Naive thymus-derived CD4-positive, alpha-beta T cell (primary cell): ENCODE measurements around the gene ZDHHC5. TPM values are rescaled to one million over a fixed set of nuclear protein-coding genes. Genes with fewer than 3 reads are reported as not detected.
A peak's percentile ranks its signal among the peaks of the same experiment; 100 is the strongest.

Experiments
- ATAC-seq: fragments of 150-1000 bp; cut with Tn5 transposase; 2 replicates; pipeline ENCODE4 v1.10.0; 2021; ENCODE audit warnings: mild to moderate bottlenecking, moderate library complexity
- CTCF ChIA-PET: fragments of 350-600 bp; sonication (Branson Sonifier 250); formaldehyde crosslinking; loops from one replicate; lab custom pipeline; 2021; ENCODE audit warnings: antibody characterized with exemption; lab: Charles Lee
- POLR2A ChIA-PET: fragments of 350-600 bp; sonication (Branson Sonifier 250); formaldehyde crosslinking; loops from one replicate; lab custom pipeline; 2021; ENCODE audit warnings: antibody characterized with exemption, inconsistent platforms; lab: Charles Lee
- DNase-seq, 9 donors: peaks; one replicate each; pipeline versions ENCODE4 v3.0.0 to v3.0.0-alpha.2; 2020 to 2022; ENCODE audit warnings: mixed read lengths in 1 of 9
- H3K27ac ChIP-seq: one replicate; pipeline ENCODE4 v1.7.0; 2013; ENCODE audit warnings: mild to moderate bottlenecking, low read depth, low read length, moderate library complexity
- H3K27me3 ChIP-seq, 2 donors: one replicate each; pipeline ENCODE4 v1.7.0; 2013; ENCODE audit warnings: low read length in 2 of 2, mild to moderate bottlenecking in 2 of 2, moderate library complexity in 2 of 2; ENCODE audit not compliant: control insufficient read depth in 2 of 2, insufficient read depth in 2 of 2
- H3K36me3 ChIP-seq, 3 experiments: 1 replicate in 2 of 3; 2 replicates in 1 of 3; pipeline ENCODE4 v1.7.0; 2013; ENCODE audit warnings: low read length in 3 of 3, mild to moderate bottlenecking in 3 of 3, moderate library complexity in 1 of 3; ENCODE audit not compliant: insufficient read depth in 3 of 3, control insufficient read depth in 2 of 3
- H3K4me1 ChIP-seq, 2 donors: one replicate each; pipeline ENCODE4 v1.7.0; 2013; ENCODE audit warnings: low read length in 2 of 2, mild to moderate bottlenecking in 2 of 2, moderate library complexity in 1 of 2; ENCODE audit not compliant: control insufficient read depth in 2 of 2, insufficient read depth in 2 of 2
- H3K4me3 ChIP-seq: 2 replicates; pipeline ENCODE4 v1.7.0; 2013; ENCODE audit warnings: mild to moderate bottlenecking, low read length
- H3K9me3 ChIP-seq, 3 experiments: 1 replicate in 2 of 3; 2 replicates in 1 of 3; pipeline ENCODE4 v1.7.0; 2013; ENCODE audit warnings: low read length in 3 of 3; ENCODE audit not compliant: control insufficient read depth in 2 of 3
- H3K27ac Mint-ChIP-seq, 9 donors: one replicate each; pipeline ENCODE4 v1.8.0; 2020 to 2022; ENCODE audit warnings: mixed read lengths in 9 of 9, mild to moderate bottlenecking in 8 of 9, moderate library complexity in 5 of 9, inconsistent platforms in 2 of 9
- H3K27me3 Mint-ChIP-seq, 5 donors: one replicate each; pipeline ENCODE4 v1.8.0; 2021 to 2022; ENCODE audit warnings: mixed read lengths in 5 of 5, mild to moderate bottlenecking in 1 of 5
- H3K36me3 Mint-ChIP-seq, 5 donors: one replicate each; pipeline ENCODE4 v1.8.0; 2020 to 2022; ENCODE audit warnings: mixed read lengths in 5 of 5, mild to moderate bottlenecking in 3 of 5, inconsistent platforms in 1 of 5
- H3K4me1 Mint-ChIP-seq, 7 donors: one replicate each; pipeline ENCODE4 v1.8.0; 2020 to 2022; ENCODE audit warnings: mixed read lengths in 7 of 7, mild to moderate bottlenecking in 3 of 7, inconsistent platforms in 1 of 7
- H3K4me3 Mint-ChIP-seq, 10 donors: one replicate each; pipeline ENCODE4 v1.8.0; 2020 to 2022; ENCODE audit warnings: mild to moderate bottlenecking in 10 of 10, mixed read lengths in 10 of 10, moderate library complexity in 6 of 10, inconsistent platforms in 2 of 10
- H3K9me3 Mint-ChIP-seq, 11 donors: one replicate each; pipeline ENCODE4 v1.8.0; 2020 to 2022; ENCODE audit warnings: mixed read lengths in 11 of 11, mild to moderate bottlenecking in 4 of 11, inconsistent platforms in 1 of 11, moderate library complexity in 1 of 11
- intact Hi-C, 2 donors: fragments of 100-400 bp; cut with micrococcal nuclease; formaldehyde crosslinking; loops; one replicate each; pipeline ENCODE4 v1.15.1; 2023
- polyA plus RNA-seq, 2 donors: library from polyadenylated mRNA; unstranded; fragments of 300-500 nt; fragmentation: Illumina TruSeq; gene quantifications; one replicate each; pipeline ENCODE4 v1.2.3, GENCODE V29; 2021
- total RNA-seq, 6 experiments: library from RNA in 5 of 6; stranded (reverse) in 5 of 6; gene quantifications; 1 replicate in 5 of 6; 2 replicates in 1 of 6; pipeline ENCODE4 v1.2.3 and lab custom pipeline; 2021 to 2026

The ZDHHC5 gene
- total and polyA plus RNA-seq, 7 experiments from 2014 or later: 26.9 to 82.2 (median 52.2) TPM

DNA sequence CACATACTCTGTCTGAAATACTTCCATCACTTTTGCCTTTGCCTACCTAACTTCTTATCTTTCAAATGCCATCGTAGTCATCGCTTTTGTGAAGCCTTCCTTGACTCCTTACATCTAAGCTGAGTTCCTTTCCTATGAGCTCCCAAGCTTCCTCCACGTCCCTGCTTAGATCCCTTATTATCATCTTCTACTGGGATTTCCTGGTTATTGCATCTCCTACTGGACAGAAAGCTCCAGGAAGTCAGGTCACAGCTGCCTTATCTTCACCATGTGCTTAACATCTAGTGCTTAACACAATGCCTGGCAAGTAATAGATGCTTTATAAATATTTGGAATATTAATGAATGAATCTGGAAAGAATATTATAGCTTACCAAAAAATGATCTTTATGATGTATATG, 24.1 kb upstream of the ZDHHC5 start:
- ATAC-seq: no peak
- no peaks in the 10 kb centered on the region for H3K9me3 ChIP-seq
- intact Hi-C loops: loop anchor here (1.0 to 2.0 kb wide), 5 partner anchors 113 to 186 kb away; partner anchors contain the start of gene TIMM10 (in 1 of the 2)
- H3K36me3 ChIP-seq: no peaks in the 10 kb centered on the region
- H3K4me3 ChIP-seq: no peak overlapping the region
- H3K27ac ChIP-seq: no peak overlapping the region
- DNase-seq: no peak
- ChIA-PET POLR2A (interaction anchor here (0.6 to 1.4 kb wide), 6 partner anchors 13 to 135 kb away, joined by 3 to 7 read pairs (median 4); no protein-coding TSS in a partner anchor), CTCF (interaction anchor here (0.6 to 2.4 kb wide), 18 partner anchors 11 to 1502 kb away, joined by 3 to 25 read pairs (median 4); partner anchors contain the start of genes MED19, TMX2 and UBE2L6)
- no peaks in the 10 kb centered on the region for H3K36me3 Mint-ChIP-seq
- H3K4me1 ChIP-seq: peaks cover 3 to 8% of the 10 kb centered on the region in 2 donors
- peaks cover 30 to 55% (median 44%) of the 10 kb centered on the region in 5 donors for H3K27me3 Mint-ChIP-seq
- H3K9me3 Mint-ChIP-seq: peaks cover 0 to 4% (median 0%) of the 10 kb centered on the region in 11 donors
- H3K4me1 Mint-ChIP-seq: peaks cover 21 to 56% (median 34%) of the 10 kb centered on the region in 7 donors
- no peak overlapping the region for H3K4me3 Mint-ChIP-seq
- peaks cover 10 to 17% of the 10 kb centered on the region in 2 donors for H3K27me3 ChIP-seq
- H3K27ac Mint-ChIP-seq: no peak overlapping the region

DNA sequence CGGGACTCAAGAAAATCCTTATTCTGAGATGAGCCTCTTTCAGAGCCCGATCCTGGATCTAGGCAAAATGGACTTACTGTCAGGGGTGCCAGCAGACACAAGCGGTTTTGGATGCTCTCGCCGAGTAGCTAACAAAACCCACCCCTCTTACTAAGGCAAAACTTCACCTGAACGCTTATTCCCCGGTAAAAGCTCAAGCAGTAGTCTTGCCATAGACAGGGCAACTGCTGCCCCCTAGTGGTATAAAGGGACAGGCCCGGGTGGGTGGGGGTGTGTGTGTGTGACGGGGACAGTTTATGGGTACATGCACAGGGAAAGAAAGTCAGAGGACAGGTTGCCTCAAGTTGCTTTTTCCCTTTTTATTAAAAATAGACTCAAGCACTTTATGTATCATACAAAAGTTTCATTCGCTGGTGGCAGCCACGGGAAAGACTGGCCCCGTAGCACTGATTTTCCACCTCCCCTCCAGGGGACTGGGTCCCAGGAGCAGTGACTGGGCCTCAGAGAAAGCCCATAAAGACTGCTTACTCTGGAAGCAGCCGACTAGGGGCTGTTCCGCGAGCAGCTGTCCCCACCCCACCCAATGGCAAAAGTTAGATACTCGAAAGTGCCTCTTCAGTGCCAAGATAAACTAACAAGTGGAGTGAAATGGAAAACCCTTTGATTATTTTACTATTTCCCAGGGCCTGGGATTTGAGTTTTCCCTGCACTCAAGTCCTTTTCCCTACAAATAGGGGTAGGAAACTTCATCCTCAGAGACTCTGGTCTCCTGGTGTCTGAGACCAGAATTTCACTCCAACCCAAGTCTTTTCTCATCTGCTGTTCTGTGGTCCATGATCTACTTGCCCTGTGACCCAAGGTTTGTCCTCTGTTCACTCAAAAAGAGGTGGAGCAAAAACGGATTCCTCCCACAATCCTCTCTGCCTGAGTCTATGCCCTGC, 22.9 kb upstream of the ZDHHC5 start:
- intact Hi-C loops: loop anchor here (1.0 to 2.0 kb wide), 5 partner anchors 114 to 187 kb away; partner anchors contain the start of gene TIMM10 (in 1 of the 2)
- Mint-ChIP-seq H3K27me3 (peaks cover 30 to 60% (median 47%) of the 10 kb centered on the region in 5 donors), H3K36me3 (no peaks in the 10 kb centered on the region), H3K4me3 (no peak overlapping the region), H3K9me3 (peaks cover 0 to 4% (median 0%) of the 10 kb centered on the region in 11 donors), H3K27ac (peak overlapping the region in 2 of 9 donors; percentile 36 to 56), H3K4me1 (peaks cover 25 to 60% (median 41%) of the 10 kb centered on the region in 7 donors)
- Histone ChIP-seq H3K9me3 (no peaks in the 10 kb centered on the region), H3K27ac (no peak overlapping the region), H3K36me3 (no peaks in the 10 kb centered on the region), H3K4me1 (peaks cover 11 to 14% of the 10 kb centered on the region in 2 donors), H3K27me3 (peaks cover 10 to 18% of the 10 kb centered on the region in 2 donors), H3K4me3 (no peak overlapping the region)
- DNase-seq (peak; percentile 61 to 91 (median 85)), ATAC-seq (peak; percentile 87)
- POLR2A ChIA-PET: interaction anchor here (1.1 to 1.4 kb wide), 3 partner anchors 11 to 77 kb away, joined by 3 to 6 read pairs (median 4); no protein-coding TSS in a partner anchor
- CTCF ChIA-PET: interaction anchor here (0.7 to 2.4 kb wide), 18 partner anchors 14 to 301 kb away, joined by 3 to 25 read pairs (median 3); partner anchors contain the start of genes SLC43A1 and UBE2L6

DNA sequence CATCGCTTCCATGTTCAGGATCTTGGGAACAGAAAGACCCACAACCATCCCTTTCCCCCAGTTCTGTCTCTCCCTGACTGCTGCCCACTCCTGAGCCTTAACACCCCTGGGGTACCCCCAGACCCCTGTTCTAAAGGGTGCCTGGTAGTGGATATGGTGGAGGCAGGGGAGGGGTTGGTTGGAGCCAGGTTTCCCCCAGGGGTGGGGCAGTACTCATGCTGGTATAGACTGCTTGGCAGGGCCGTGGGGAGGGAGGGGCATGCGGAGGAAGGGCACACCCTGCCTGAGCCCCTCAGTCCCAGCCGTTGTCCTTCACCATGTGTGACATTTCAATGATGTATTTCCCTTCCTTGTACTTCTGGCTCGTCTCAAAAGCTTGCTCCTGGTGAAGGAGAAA, 22.2 kb upstream of the ZDHHC5 start:
- intact Hi-C loops: loop anchor here in 1 of 2 donors (2.0 kb wide), 1 partner anchor 115 kb away; the partner anchor contains the start of gene TIMM10
- no peak overlapping the region for H3K4me3 Mint-ChIP-seq
- peak overlapping the region in 1 of 9 donors; percentile 66 for H3K27ac Mint-ChIP-seq
- no peak for ATAC-seq
- ChIA-PET CTCF (interaction anchor here (1.1 to 2.4 kb wide), 5 partner anchors 9 to 152 kb away, joined by 3 to 12 read pairs (median 3); partner anchors contain the start of gene UBE2L6), POLR2A (interaction anchor here (1.1 kb wide), 1 partner anchor 11 kb away, joined by 3 read pairs; no protein-coding TSS in a partner anchor)
- H3K9me3 ChIP-seq: no peaks in the 10 kb centered on the region
- no peaks in the 10 kb centered on the region for H3K36me3 Mint-ChIP-seq
- H3K27ac ChIP-seq: no peak overlapping the region
- peaks cover 0 to 4% (median 0%) of the 10 kb centered on the region in 11 donors for H3K9me3 Mint-ChIP-seq
- H3K27me3 Mint-ChIP-seq: peaks cover 30 to 60% (median 47%) of the 10 kb centered on the region in 5 donors
- H3K4me3 ChIP-seq: no peak overlapping the region
- DNase-seq: no peak
- H3K27me3 ChIP-seq: peaks cover 10 to 18% of the 10 kb centered on the region in 2 donors
- H3K4me1 ChIP-seq: peaks cover 11 to 18% of the 10 kb centered on the region in 2 donors
- H3K36me3 ChIP-seq: no peaks in the 10 kb centered on the region
- peaks cover 25 to 61% (median 44%) of the 10 kb centered on the region in 7 donors for H3K4me1 Mint-ChIP-seq

DNA sequence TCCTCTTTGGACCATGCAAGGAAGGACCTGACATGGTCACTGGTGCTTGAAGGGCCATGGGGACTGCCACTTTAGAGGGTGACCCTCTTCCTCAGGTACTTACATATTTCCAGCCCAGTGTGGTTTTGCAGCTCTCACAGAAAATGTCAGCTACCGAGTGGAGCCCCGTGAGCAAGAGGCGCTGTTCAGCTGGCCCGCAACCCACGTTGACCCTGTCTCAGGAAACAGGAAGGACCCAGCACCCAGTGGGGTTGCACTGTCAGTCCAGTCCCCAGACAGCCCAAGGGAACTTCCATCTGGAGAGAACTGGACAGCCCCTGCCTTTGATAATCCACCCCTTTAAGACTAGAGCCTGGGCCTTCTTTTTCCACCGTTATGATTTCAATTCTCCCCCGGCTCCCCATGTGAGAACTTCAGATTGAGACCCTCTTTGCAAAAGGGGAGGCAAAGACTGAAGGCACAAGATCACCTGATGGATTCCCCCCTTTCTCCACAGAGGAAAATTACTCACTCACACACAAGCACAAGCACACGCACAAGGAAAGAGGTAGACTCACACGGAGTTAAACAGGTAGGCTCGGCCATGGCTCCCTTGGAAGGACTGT, 21.6 kb upstream of the ZDHHC5 start:
- peaks cover 30 to 60% (median 47%) of the 10 kb centered on the region in 5 donors for H3K27me3 Mint-ChIP-seq
- peaks cover 0 to 4% (median 0%) of the 10 kb centered on the region in 11 donors for H3K9me3 Mint-ChIP-seq
- Histone ChIP-seq H3K27ac (no peak overlapping the region), H3K9me3 (no peaks in the 10 kb centered on the region), H3K4me1 (peaks cover 11 to 18% of the 10 kb centered on the region in 2 donors), H3K27me3 (peaks cover 10 to 18% of the 10 kb centered on the region in 2 donors), H3K36me3 (no peaks in the 10 kb centered on the region), H3K4me3 (no peak overlapping the region)
- POLR2A ChIA-PET: interaction anchor here (1.4 kb wide), 1 partner anchor 78 kb away, joined by 5 read pairs; no protein-coding TSS in a partner anchor
- CTCF ChIA-PET: interaction anchor here (1.2 to 2.0 kb wide), 3 partner anchors 9 to 78 kb away, joined by 3 to 9 read pairs (median 3); partner anchors contain the start of gene UBE2L6
- peak overlapping the region in 2 of 9 donors; percentile 66 to 82 for H3K27ac Mint-ChIP-seq
- DNase-seq: no peak
- intact Hi-C loops: no loop called here
- peaks cover 23 to 55% (median 46%) of the 10 kb centered on the region in 7 donors for H3K4me1 Mint-ChIP-seq
- peak overlapping the region in 4 of 10 donors; percentile 27 to 79 (median 58) for H3K4me3 Mint-ChIP-seq
- ATAC-seq: no peak
- H3K36me3 Mint-ChIP-seq: no peaks in the 10 kb centered on the region

DNA sequence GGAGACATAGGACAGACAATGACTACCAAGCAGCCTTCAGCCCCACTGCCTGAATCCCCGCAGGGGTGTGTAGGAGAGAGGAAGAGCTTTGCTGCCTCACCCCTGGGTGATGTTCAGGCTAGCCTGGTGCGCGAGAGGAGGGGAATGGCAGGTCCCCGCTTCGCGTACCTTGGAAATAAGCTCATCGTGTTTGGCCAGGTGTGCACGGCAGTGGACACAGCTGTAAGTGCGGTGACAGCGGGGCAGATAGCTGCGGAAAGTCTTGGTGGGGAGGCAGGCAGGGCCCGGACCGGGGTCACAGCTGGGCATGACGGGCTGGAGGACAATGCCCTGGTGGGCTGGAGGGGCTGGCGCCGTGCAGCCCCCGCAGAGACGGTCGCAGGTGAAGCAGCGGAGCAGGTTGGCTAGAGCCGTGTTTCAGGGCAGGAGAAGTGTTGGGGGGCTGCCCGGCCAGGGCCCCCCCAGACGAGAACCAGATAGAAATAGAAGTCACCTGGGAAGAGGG, 21.1 kb upstream of the ZDHHC5 start:
- H3K4me3 Mint-ChIP-seq: peak overlapping the region in 9 of 10 donors; percentile 5 to 79 (median 31)

More for the DNA sequence above, 21.1 kb upstream of the ZDHHC5 start:
- peaks cover 30 to 60% (median 47%) of the 10 kb centered on the region in 5 donors for H3K27me3 Mint-ChIP-seq
- peaks cover 0 to 4% (median 0%) of the 10 kb centered on the region in 11 donors for H3K9me3 Mint-ChIP-seq
- Histone ChIP-seq H3K4me3 (no peak overlapping the region), H3K9me3 (no peaks in the 10 kb centered on the region), H3K4me1 (peaks cover 11 to 18% of the 10 kb centered on the region in 2 donors), H3K36me3 (no peaks in the 10 kb centered on the region), H3K27ac (no peak overlapping the region), H3K27me3 (peaks cover 10 to 18% of the 10 kb centered on the region in 2 donors)
- no peak for ATAC-seq
- peaks cover 20 to 53% (median 44%) of the 10 kb centered on the region in 7 donors for H3K4me1 Mint-ChIP-seq
- H3K27ac Mint-ChIP-seq: peak overlapping the region in 3 of 9 donors; percentile 65 to 82 (median 66)
- ChIA-PET POLR2A (interaction anchor here (1.4 kb wide), 1 partner anchor 78 kb away, joined by 5 read pairs; no protein-coding TSS in a partner anchor), CTCF (interaction anchor here (0.7 to 2.0 kb wide), 6 partner anchors 10 to 189 kb away, joined by 3 to 9 read pairs (median 3); partner anchors contain the start of gene UBE2L6)
- intact Hi-C loops: no loop called here
- DNase-seq: no peak
- H3K36me3 Mint-ChIP-seq: no peaks in the 10 kb centered on the region
